Nucleus accumbens (tissue), 56 donors: ENCODE measurements around the gene FOXRED2.
"Not testable (repeated sequence)": the region's sequence is repeated elsewhere in the genome, so short reads cannot be mapped to it uniquely, and the experiment has no call there.

ENCODE experiments used
- DNase-seq, 56 donors: peaks; one replicate each; lab custom pipeline; 2025; lab: John Stamatoyannopoulos, UW

The FOXRED2 gene

DNA sequence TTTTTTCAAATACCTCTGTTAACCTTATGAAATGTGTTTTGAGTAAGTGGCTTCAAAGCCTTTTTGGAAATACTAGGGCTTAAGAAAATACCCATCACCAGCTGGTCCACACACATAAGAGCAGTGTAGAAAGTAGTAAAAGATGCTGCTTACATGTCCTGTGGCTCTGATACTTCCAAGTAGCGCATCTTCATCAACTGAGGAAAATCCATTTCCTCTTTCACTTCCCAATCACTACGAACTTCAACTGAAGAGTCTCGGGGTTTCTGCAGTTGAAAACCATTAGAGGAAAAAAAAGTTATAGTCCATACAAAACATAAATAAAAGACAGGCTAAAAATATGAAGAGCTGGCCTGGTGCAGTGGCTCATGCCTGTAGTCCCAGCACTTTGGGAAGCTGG, 13.6 kb upstream of the FOXRED2 start:
- DNase-seq: no peak

DNA sequence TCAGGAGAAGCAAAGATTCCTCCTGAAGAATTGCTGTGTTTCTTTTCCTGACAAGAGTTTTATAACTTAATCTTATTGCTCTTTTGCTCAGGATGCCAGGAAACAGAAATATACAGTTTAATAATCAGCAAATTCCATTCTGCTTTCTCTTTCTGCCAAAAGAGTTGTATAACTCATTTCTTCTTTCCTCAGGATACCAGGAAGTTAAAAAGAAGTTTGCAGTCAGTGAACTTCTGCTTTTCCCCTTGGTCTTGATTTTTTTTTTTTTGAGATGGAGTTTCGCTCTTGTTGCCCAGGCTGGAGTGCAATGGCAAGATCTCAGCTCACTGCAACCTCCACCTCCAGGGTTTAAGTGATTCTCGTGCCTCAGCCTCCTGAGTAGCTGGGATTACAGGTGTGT, 13.1 kb upstream of the FOXRED2 start:
- not testable (repeated sequence) for DNase-seq

DNA sequence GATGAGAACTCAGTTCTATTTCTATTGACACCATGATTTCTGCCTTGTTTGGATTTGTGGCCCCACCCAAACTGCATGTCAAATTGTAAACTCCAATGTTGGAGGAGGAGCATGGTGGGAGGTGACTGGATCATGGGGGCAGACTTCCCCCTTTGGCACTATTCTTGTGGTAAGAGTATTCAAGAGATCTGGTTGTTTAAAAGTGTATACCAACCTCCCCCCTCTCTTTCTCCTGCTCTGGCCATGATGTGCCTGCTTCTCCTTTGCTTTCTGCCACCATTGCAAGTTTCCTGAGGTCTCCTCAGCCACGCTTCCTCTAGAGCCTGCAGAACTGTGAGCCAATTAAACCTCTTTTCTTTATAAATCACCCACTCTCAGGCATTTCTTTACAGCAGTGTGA, 7.9 kb upstream of the FOXRED2 start:
- no peak for DNase-seq

DNA sequence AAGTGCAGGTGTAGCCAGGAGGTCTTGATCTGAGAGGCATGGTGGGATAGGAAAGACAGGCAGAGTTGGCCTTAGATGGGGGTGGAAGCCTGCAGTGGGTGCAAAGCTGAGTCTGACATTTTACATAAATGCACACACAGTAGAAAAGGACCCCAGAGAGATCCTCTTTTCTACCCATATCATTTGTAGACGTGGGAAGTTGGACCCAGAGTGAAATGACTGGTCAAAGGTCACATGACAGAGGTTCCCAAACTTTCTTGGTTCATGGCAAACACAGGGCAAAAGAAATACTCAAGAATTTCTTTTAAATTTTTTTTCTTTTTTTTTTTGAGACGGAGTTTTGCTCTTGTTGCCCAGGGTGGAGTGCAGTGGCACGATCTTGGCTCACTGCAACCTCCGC, 6.2 kb upstream of the FOXRED2 start:
- no peak for DNase-seq

DNA sequence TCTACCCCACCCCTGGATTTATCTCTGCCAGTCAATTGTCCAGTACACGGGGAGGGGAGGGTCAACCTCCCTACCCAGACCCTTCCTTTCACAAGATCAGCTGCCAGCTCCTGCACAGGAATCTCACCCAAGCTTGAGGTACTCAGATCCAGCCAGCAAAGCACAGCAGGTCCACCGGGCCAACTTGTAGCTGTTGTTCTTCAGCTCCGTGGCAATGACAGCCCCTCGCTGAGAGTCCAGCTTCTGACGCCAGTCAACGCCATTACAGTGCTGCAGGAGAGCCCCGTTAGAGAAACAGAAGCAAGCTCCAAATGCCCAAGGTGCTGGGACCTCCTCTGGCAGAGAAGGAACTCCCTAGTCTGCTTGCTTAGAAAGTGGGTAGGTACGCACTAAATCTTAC, 5.5 kb upstream of the FOXRED2 start:
- no peak for DNase-seq

DNA sequence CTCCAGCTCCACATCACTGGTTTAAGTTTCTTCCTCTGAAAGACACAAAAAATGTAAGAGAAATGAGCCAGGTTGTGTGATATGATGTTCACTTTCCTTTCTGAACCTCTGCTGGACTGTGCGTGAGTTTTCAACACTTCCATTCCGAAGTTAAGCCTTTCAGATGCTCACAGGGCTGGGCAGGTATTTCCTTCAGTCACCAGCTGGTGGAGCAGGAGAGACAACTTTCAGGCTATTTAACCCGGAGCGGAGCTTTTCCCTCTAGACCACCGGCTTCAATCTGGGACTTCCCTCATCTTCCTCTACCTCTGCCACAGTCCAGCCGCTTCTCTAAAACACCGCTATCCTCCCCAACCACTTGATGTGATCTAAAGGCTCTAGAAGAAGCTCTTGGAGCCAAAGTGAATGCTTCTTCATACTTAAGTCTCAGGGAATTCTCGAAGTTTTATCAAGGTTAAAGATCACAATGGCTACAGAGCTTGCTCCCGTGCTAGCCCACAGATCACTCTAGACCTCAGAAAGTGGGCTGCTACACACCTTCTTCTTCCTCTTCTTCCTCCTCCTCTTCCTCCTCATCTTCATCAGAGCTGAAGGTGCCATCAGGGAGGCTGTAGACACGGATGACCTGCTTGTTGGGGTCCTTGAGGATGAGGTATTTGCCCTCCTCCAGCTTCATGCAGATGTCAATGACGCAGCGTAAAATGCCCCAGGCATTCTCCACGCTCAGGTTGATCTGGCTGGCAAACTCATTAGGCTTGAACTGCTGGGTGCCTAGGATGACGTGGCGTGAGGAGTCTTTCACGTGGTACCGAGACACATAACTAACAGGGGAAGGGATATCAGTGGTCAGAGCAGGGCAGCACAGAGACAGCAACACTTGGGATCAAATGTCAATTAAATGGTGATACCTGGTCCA, 4.4 kb upstream of the FOXRED2 start:
- DNase-seq: peak in 17 of 56 donors; percentile 0 to 45 (median 9)

DNA sequence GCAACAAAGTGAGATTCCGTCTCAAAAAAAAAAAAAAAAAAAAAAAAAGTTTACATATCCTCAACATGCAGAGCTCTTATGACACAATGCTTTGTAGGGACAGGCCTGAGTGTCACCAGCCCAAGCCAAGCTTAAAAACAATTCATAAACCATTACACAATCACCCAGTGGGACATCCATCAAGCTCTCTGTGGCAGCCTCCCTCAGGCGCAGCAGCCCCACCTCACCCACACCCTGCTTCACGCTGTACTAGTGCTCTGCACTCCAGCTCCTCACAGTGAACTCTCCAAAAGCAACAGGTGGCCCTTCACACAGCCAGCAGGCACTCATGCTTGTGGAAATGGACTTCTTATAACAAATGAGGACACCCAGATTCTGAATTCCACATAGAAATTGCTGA, 3.5 kb upstream of the FOXRED2 start:
- DNase-seq: no peak

DNA sequence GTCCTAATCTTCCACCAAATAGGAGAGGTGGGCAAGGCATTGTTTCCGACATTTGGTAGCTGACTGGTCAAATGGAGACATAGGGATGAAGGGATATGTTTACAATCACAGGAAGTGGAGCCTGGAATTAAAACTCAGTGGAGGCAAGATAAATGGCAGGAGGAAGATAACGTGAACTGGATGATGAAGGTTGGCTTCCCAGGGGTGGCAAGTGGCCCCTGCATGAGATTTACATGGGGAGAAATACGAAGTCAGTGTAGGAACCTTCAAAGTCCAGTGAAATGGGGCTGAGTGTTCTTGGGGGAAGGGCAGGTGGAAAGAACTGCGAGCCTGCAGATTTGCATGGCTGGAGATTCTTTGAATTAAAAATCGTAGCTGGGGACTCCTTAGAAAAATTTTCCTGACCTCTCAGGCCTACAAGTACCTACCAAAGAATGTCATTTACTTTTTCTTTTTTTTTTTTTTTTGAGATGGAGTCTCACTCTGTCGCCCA, 724 bp upstream of the FOXRED2 start:
- DNase-seq: no peak

DNA sequence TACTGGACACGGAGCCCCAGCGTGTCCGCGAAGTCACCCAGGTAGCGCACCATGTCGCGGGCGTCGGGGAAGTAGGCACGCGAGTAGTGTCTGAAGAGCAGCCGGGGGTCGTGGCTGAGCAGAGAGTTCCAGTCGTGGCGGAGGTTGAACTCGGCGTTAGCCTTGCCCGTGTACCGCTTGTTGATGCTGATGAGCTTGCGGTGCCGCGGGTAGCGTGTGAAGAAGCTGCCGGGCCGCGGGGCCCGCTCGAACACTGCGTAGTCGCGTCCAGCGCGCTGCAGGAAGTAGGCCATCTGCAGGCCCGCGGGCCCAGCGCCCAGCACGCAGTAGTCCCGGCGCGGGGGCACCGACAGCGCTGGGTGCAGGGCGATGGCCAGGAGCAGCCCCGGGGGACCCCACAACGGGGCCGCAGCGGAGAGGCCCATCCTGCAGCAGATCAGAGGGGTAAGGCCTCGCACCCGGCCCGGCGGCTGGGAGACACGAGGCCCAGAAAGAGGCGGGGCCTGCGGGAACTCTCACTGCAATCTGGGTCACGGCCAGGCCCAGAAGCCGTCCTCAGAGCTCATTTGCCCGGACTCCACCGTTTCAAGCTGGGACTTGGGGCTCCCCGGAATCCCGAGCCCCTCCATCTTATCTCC, 723 bp downstream of the FOXRED2 start:
- DNase-seq: no peak

DNA sequence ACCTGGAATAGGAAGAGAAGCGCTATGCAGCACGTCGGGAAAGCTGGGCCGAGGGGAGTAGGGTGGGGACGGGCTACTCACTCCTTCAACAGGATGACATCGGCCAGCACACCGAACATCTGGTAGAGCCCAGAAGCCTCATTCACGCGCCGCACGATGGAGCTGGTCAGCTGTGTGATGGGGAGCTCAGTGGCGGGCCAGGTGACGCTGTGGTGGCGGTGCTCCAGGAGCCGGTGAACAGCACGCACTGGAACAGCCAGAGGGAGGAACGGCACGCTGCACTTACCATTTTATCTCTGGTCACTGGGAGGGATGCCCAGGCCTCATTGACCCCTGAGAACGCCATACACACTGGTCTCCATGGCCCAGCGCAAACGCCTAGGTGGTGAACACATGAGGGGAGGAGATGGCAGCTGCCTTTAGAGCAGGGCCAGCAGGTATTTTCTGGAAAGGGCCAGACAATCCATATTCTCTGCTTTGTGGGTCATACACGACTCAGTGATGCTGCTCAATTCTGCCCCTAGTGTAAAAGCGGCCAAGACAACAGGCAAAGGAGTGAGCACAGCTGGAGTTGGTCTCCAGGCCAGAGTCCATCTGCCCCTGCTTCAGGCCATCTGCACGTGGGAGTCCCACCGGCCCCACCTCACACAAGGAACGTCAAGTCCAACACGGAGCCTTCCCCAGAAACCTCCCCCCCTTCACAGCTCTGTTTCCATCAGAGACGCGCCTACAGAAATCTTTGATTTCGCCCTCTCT, 8.8 kb downstream of the FOXRED2 start:
- DNase-seq: no peak

DNA sequence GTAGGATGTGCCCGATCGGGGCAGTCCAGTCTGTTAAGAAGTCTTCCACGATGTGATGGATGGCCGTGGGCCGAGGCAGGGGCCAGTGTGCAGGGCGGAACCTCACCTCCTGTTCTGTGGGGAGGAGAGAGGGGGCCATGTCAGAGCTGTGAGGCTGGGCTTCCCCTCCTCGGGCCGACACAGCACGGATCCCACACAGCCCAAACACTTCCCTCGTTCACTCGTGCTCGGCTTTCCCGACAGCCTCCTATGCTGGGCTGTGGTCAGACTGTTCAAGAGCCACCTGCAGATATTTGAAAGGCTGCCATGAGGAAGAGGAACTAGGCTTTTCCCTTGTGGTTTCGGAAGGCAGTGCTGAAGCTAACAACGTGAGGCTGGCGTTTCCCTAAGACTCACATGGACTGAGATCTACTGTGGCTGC, 13.1 kb downstream of the FOXRED2 start:
- DNase-seq: peak in 16 of 56 donors; percentile 6 to 42 (median 14)

DNA sequence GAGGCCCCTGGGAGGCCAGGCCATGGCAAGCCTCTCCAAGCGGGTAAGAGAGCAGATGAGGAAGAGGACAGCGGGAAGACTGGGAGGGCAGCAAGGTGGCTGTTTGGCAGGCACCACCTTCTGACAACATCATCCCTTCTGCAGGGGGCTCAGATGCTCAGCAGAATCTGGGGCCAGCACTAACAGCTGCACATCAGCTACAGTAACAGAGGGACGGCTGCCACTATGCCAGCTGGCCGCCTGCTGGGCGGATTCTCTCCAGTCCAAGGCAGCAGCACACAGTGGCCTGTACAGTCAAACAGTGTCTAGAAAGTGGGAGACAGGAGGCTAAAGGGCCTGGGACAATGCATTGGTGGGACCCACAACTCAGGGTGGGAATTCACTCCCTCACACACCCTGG, 14.7 kb downstream of the FOXRED2 start:
- DNase-seq: no peak

DNA sequence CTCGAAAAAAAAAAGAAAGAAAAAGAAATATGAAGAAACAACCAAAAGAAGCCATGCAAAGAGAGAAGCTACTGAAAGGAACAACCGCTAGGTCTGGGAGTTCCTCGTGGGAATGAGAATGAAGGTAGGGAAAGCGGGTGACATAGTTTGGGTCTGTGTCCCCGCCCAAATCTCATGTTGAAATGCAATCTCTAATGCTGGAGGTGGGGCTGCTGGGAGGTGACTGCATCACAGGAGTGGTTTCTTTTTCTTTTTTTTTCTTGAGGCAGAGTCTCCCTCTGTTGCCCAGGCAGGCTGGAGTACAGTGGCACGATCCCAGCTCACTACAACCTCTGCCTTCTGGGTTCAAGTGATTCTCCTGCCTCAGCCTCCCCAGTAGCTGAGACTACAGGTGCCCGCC, 15.7 kb downstream of the FOXRED2 start:
- no peak for DNase-seq

DNA sequence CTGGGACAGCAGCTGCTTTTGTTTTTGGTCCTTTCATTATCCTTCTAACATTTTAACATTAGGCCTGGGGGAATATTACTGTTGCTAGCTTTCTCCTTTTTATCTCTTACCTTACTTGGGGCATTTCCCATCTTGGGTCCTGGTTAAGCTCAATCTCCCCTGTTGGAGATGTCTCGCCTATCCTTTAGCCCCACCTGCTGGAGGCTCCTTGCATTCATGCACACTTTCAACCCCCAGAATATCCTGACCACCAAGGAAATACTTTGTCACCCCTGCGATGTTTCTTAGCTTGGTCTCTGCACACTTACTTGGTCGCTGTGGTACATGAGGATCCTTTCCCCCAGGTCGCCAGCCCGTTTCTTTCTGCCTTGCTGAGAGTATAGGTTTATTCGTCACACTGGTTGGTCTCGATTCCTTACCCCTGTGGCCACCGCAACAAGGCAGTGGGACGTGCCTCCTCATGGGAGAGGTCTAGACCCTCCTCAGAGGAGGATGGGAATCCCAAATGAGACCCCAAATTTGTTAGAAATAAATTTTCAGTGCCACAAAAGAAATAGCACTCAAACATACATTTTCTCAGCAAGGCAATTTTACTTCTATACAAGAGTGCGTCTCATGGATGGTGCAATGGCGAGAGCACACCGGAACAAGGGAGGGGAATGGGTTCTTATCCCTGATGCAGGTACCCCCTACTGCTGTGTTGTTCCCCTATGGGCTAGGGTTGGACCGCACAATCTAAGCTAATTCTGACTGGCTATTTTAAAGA, 20.0 kb downstream of the FOXRED2 start:
- no peak for DNase-seq

DNA sequence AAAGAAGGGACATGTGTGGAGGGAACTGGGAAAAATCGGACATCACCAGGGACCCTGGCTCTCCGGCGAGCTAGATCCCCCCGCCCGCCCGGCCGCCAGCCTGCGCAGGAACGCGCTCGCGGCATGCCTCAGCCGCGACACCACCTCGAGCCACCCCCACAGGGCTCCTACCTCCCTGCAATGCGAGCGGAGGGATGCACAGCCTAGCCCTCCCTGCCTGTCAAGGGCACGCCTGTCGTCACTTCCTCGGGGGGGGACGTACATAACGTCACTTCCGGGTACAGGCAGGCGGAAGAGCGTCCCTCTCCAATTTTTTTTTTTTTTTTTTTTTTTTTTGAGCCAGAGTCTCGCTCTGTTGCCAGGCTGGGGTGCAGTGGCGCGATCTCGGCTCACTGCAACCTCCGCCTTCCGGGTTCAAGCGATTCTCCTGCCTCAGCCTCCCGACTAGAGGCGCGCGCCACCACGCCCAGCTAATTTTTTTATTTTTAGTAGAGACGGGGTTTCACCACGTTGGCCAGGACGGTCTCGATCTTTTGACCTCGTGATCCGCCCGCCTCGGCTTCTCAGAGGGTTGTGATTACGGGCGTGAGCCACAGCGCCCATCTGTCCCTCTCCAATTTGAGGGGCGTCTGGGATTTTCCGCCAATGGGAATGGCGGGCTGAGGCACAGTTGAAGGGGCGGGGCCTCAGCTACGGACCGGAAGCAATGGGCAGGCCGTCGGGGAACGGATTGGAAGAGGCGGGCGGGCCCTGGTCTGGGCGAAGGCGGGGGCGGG, 25.3 kb downstream of the FOXRED2 start, which contains the start of gene TXN2:
Gene TXN2 (minus strand): TSS at position 248 of the 776 bp plus-strand sequence. CDS start 803 bp downstream, outside the sequence.
- DNase-seq: peak; percentile 71 to 97 (median 93)

DNA sequence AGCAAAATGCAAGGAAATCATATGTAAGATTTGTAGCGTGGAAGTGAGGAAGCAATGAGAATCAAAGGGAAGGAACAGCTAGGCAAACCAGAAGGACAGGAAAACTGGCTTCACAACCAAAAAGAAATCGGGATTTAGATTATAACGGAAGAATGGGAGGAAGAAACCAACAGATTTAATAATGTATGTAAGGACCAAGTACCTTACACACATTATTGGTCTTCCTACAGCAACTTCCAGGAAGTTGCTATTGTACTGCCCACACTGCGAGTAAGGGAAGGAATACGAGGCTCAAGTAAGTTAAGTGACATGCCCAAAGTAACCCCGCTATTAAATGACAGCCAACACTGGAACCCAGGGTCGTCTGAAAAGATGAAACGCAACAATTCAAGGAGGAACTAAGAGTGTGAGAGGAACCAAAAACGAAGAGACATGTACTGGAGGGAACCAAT, 25.9 kb downstream of the FOXRED2 start:
- DNase-seq: no peak

DNA sequence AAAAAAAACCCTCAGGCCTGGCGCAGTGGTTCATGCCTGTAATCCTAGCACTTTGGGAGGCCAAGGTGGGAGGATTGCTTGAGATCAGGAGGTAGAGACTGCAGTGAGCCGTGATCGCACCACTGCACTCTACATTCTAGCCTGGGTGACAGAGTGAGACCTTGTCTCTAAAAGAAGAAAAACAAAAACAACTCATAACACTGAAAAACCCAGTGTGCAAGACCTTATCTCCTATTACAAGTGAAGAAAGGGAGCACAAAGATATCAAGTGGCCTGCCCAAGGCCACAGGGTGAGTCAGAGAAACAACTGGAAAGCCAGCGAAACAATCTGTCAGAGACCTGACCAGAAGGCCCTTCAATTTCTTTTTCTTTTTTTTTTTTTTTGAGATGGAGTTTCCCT, 27.9 kb downstream of the FOXRED2 start:
- no peak for DNase-seq

DNA sequence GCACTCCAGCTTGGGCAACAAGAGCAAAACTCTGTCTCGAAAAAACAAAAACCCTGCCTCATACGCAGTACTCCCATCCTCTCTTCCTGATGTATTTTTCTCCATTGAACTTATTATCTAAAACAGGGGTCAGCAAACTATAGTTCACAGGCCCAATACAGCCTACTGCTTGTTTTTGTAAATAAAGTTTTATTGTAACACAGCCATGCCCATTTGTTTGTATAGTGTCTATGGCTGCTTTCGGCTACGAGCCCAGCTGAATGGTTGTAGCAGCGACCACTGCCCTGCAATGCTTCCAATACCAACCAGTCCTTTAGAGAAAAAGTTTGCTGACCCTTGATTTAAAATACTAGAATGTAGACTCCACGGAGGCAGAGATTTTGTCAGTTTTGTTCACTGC, 31.5 kb downstream of the FOXRED2 start:
- no peak for DNase-seq

DNA sequence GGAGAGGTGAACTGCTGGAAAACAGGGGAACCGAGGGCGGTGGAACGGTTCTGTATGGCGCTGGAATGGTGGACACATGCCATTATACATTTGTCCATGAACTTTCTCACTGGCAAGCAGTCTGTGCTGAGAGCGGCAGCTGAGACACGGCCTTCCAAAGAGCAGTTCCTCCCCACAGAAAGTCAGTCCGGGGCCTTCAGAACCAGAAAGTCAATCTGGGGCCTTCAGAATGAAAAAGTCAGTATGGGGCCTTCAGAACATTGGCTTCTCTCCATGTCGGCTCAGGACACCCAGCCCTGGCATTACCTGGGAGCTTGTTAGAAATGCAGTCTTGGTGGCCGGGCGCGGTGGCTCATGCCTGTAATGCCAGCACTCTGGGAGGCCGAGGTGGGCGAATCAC, 34.2 kb downstream of the FOXRED2 start:
- no peak for DNase-seq
